Measurements from ENCODE around the gene HRAS.

Gene HRAS

DNA sequence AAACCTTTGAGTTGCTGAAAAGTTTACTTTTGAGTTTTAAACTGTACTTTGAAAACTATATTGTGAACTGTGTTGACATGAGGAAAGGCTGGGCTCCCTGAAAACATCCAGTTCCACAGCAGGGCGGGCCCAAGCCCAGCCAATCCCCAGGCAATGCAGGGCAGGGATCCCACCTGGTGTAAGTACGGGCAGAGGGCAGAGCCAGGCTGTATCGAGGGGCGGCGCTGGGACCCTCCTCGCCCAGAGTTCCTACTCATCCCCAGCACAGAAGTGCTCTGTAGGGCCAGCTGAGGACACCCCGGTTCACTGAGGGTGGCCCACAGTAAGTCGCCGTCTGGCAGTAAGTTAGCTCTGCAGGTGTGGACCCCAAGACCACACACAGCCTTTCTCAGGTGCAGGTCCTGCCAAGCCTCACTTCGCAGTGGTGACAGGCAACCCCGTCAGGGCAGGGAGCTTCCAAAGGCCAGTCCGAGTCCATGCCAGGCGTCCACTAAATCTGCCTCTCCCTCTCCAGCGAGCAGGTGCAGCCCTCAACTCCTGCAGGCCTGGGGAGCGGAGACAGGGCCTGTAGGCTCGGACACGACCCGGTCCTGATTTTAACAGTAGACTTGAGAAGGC is 31.7 kb upstream of the HRAS start:
- no peak for DNase-seq

DNA sequence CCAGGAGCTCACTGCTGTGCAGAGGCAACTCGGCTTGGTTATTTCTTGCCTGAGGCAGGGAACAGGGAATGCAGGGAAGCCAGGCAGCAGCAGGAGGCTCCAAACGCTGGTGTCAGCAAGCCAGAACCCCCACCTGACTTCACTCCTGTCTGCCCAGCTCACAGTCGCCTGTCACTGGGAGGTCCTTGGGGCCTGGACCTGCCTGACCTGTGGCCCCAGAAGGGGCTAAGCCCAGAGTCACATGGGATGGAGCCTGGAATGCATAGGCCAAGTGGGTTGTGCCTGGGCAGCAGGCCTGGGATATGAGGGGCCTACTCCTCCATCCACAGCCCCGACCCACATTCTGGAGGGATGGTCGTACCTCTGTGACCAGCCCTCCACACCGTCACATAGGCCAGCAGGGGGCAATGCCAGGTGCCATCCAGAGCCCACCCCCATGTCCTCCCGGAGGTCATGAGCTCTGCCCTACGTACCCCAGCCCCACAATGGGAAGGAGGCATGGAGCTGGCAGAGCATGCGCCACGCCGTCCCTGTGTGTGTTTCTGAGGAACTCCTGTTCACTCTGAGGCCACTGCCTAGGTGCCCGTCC is 30.6 kb upstream of the HRAS start:
- no peak for DNase-seq

DNA sequence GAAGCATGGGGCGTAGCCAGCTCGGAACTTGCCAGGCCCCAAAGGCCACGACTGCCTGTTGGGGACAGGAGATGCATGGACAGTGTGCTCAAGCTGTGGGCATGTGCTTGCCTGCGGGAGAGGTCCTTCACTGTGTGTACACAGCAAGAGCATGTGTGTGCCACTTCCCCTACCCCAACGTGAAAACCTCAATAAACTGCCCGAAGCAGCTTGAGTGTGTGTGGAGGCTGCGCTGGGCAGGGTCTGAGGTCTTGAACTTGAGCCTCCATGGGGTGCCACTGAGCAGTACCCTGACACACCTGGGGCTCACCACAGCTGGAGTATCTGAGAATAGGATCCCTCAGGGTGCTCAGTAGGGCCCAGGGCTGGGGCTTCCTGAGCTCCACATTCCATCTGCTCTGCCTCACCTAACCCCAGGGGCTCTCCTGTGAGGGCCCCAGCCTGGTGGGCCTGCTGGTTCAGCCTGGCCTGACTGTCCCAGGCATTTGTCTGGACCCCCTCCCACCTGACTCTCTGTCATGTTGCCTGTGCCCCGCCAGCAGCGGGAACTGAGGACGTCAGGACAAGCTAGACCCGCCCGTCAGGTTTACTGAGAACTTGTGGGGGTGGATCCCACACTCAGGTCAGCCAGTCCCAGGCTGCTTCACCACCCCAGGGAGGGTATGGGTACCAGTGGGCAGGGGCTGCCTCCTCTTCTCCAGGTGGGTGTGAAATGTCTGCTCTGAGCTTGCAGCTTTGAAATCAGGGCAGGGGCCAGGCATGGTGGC is 28.6 kb upstream of the HRAS start:
- no peak for DNase-seq

DNA sequence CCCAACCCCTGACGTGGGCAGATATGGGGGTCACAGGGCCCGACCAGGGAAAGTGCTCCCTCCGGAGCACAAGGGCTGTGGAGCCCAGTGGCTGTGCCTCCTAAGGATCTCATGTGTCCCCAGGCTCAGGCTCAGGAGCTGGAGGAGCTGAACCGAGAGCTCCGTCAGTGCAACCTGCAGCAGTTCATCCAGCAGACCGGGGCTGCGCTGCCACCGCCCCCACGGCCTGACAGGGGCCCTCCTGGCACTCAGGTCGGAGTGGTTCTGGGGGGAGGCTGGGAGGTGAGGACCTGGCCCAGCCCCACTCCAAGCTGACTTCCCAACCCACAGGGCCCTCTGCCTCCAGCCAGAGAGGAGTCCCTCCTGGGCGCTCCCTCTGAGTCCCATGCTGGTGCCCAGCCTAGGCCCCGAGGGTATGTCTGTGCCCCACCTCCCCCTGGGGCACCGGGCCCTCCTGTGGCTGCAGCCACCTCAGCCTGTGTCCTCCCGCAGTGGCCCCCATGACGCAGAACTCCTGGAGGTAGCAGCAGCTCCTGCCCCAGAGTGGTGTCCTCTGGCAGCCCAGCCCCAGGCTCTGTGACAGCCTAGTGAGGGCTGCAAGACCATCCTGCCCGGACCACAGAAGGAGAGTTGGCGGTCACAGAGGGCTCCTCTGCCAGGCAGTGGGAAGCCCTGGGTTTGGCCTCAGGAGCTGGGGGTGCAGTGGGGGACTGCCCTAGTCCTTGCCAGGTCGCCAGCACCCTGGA is 27.9 kb upstream of the HRAS start:
- no peak for DNase-seq

DNA sequence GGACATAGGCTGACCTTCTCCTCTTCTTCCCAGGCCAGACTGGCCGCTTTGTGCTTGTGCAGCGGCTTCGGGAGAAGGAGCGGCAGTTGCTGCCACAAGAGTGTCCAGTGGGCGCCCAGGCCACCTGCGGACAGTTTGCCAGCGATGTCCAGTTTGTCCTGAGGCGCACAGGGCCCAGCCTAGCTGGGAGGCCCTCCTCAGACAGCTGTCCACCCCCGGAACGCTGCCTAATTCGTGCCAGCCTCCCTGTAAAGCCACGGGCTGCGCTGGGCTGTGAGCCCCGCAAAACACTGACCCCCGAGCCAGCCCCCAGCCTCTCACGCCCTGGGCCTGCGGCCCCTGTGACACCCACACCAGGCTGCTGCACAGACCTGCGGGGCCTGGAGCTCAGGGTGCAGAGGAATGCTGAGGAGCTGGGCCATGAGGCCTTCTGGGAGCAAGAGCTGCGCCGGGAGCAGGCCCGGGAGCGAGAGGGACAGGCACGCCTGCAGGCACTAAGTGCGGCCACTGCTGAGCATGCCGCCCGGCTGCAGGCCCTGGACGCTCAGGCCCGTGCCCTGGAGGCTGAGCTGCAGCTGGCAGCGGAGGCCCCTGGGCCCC is 26.8 kb upstream of the HRAS start:
- DNase-seq, result no peak

DNA sequence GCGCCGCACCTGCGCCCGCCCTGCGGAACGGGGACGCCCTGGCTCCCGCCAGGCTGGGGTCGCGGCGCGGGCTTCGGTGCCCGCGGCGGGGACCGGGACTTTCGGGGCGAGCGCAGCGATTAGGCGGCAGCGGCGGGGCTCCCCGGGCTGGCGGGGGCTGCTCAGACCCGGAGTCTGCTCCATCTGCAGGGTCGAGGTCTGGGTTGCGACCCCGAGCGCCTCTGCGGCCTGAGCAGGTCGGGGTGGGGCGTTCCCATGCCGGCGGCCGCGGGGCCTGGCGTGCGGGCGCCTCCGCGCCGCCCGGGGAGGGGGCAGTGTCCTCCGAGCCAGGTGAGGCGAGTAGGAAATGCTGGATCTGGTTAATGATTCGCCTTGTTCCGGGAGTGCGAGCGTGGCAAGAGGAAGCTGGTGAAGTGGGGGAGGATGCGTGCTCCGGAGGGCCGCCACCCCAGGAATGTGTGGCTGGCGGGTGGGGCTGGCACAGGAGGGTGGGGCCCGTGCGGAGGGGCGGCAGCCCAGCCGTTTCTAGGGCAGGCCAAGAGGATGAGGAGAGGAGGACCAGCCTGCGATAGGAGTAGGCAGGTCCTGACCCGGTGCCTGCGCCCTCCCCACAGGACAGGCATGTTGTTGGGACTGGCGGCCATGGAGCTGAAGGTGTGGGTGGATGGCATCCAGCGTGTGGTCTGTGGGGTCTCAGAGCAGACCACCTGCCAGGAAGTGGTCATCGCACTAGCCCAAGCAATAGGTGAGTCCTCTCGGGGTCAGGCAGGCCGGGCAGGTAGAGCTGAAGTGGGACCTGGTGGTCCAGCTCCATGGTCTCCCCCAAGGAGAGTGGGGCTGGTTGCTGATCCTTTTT is 26.0 kb upstream of the HRAS start:
- DNase-seq, result no peak

DNA sequence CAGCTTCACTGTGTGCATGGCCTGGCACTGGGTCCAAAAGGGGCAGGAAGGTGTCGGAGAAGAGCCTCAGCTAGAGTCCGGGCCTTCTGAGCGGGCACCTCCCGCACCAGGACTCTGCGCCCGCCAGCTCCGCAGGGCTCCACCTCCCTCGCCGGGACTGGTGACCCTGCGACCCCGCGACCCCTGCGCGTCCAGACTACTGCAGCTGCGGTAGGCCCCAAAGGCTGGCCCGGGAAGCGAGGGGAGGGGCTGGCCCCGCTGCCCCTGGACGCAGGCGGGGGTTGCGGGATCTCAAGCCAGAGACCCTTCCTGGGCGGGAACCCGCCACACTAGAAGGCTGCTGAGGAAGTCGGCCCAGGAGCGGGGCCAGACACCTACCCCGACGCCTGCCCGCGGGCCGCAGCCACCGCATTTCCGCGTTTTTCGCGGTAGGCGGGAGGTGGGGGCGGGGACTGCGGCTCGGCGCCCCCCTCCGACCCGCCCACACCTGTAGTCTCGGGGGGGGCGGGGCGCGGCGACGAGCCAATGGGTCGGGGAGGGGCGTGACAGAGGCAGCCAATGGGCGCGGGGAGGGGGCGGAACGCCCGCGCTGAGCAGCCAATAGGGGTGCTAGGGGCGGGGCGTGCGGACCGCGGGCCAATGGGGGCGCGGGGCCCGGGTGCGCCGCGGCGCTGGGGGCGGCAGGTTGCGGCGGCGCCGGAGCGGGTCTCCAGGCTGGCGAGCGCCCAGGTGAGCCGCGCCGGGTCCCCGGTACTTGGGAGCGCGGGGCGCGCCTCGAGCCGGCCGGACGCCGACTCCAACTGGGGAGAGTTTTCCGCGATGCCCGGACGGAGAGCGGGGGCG is 25.1 kb upstream of the HRAS start, which contains the start of the genes LMNTD2 and RASSF7:
LMNTD2 (minus strand) TSS at position 434 of the 843 bp plus-strand sequence; CDS start at position 412, 22 bp downstream.
RASSF7 (plus strand) TSS at position 666 of the 843 bp plus-strand sequence. CDS start 799 bp downstream, outside the sequence.
- peak; percentile 65 for DNase-seq

DNA sequence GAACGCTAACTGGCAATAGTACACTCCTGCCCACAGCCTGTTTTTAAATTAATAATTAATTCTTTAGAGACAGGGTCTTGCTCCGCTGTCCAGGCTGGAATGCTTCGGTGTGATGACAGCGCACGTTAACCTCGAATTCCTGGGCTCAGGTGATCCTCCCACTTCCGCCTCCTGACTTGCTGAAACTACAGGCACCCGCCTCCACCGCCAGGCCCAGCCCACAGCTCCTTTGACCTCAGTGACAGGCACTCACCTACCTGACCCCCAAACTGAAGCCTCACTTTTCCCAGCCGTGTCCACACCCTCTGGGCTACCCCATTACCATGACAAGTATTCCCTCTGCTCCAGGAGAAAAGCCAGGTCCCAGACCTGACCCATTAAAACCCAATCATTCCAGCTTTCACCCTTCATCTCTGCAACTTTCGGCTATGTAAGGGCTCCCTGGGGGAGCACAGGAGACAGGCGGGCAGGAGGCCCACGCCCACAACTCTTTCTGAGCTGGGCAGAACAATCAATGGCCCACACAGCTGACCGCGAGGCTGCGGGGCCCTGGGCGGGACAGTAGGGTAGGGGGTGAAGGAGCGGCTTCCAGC is 24.4 kb upstream of the HRAS start:
- DNase-seq, result no peak

DNA sequence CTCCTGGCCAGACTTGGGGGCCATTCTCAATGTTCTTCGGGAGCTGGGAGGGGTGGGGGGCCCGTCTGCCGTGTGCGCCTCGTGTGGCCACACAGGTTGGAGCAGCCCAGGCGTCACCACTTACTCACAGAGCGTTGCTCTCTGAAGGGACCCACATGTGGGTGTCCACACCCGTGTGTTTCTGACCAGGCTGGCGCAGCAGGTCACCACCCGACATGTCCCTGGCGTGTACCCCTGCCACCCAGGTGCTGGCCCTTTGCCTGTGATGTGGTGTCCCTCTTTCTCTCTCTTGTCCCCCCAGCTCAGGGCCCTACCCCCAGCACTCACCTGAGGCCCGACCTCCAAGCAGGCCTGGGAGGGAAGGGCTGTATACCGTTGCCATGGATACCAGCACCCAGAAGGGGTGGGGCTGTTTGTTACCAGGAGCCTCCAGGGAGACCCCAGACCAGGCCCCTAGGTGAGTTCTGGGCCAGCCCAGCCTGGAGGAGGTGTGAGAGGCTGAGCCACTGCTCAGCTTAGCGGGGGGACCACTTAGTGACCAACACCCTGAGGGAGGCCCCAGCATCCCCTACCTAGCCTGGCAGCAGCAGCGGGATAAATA is 23.7 kb upstream of the HRAS start:
- no peak for DNase-seq

DNA sequence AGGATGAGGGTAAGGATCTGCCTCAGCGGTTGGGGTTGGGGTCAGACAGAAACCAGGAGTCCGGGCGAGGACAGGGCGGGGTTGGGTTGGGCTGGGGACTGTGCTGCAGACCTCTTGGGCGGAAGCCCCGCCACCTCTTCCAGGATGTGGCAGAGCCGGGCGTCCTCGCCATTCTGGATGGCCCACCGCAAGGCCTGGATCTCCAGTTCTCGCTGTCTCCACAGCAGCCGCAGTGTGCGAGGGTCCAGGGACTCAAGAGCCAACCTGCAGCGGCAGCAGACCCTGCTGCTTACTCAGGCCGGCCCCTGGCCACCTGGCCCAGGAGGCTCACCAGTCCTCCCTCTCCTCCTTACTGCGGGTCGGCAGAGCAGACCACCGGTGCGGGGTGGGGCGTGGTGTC is 23.1 kb upstream of the HRAS start:
- no peak for DNase-seq

DNA sequence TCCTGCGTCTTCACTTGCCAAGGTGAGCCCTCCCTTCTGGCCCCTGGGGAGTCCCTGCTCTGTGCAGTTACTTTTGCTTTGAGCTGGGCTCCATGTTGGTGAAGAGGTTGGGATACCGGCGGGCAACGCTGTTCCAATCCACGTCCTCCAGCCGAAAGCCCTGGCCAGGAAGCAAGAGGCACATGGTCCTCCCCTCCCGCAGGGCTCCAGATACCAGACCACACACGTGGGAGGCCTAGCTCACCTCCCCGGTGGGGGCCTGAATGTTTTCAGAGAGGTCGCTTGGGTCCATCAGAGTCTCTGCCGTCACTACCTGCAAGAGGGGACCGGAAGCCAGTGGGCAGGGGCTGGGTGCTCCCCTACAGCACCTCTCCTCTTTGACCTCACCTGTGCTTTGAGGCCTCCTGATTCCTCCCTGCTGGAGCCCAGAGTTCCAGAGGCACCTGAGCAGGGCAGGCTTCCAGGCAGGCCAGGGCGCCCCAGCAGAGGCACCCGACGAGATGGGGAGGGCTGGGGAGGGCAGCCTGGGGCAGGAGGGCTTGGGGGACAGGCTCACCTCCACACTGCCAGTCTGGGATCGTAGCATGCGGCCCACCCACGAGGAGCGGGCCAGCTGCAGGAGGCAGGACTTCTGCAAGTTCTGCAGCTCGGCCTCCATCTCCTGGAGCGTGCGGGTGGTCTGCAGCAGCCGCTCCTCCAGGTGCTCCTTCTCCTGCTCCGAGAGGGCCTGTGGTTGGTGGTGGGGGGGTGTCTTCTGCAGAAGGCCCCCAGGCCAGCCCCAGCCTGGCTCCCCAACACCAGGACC is 22.2 kb upstream of the HRAS start:
- DNase-seq, result no peak

DNA sequence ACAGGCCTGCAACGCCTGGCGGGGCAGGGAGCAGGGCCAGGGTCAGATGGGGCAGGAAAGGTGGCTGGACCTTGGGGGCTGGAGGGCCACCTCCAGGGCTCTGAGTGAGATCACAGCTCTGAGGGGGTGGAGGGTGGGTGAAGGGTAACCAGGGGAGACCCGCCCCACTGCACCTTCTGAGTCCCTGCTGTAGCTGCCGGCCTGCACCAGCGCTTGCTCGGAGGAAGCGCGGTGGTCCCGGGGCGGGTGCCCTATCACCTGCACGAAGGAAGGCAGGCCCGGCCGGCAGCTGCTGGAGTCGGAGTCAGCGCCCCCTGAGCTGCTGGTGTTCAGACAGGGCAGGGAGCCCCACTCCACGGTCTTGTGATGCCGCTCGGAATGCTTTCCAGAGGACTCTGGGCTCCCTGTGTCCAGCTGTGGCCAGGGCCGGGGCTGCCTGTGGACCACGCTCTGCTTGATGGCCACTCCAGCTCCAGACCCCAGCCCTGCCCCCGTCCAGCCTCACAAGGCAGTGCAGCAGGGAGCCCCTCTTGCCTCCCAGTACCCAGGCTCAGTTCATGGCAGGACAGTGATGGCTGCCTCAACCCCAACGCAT is 21.4 kb upstream of the HRAS start:
- DNase-seq, result no peak

DNA sequence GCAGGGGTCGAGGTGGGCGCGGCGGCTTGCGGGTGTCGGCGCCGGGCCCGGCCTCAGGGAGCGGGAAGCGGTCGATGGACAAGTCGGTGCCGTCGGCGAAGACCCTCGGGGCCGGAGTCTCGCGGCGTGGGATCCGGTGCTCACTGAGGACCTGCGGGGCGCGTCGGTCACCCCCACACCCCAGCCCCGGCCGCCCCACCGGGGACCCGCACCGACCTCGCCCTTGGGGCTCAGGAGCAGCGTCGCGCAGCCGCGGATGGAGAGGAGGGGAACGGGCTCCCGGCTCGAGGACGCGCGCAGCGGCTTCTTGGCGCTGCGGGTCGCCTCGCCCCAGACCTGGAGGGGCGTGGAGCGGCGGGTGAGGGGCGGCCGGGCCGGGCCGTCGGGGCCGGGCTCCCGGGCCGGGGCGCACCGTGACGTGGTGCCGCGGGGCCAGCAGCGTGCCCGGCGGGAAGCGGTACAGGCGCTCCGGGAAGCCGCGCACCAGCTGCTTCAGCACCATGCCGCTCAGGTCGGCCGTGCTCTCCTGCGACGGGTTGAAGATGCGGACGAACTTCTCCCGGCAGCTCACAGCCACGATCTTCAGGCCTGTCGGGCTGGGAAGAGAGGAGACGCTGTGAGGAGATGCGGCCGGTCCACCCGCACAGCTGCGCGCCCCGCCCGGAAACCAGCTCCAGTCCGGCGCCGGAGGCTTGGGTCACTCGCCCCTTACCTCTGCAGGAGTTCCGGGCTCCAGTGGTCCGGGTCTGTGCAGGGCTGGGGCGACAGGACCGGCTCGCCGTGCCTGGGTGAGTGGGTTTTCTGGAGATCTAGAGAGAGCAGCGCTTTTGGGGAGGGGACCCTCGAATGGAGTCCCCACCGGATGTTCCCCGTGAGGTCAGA is 20.6 kb upstream of the HRAS start:
- DNase-seq, result no peak

DNA sequence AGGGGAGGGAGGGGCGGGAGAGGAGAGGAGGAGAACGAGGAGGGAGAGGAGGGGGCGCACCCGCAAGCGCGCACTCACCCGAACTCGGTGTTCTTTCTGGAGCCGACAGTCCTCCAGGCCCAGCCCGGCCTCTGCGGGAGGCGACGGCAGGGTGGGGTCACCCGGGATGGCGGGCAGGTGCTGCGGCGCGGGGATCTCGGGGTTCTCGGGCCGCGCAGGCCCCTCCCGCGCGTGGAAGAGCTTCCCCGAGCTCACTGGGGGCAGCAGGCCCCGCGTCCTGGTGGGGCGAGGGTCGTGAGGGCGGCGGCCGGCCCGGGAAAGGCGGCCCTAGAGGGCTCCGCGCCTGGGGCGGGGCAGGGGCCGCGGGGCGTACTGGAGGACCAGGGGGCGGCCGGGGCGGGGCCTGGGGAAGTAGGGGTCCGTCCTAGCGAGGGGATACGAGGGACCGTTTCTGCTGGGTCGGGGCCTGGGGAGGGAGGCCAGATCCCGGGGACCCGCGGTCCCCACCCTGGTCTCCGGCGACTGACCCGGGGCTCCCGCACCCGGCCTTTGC is 19.9 kb upstream of the HRAS start:
- no peak for DNase-seq

DNA sequence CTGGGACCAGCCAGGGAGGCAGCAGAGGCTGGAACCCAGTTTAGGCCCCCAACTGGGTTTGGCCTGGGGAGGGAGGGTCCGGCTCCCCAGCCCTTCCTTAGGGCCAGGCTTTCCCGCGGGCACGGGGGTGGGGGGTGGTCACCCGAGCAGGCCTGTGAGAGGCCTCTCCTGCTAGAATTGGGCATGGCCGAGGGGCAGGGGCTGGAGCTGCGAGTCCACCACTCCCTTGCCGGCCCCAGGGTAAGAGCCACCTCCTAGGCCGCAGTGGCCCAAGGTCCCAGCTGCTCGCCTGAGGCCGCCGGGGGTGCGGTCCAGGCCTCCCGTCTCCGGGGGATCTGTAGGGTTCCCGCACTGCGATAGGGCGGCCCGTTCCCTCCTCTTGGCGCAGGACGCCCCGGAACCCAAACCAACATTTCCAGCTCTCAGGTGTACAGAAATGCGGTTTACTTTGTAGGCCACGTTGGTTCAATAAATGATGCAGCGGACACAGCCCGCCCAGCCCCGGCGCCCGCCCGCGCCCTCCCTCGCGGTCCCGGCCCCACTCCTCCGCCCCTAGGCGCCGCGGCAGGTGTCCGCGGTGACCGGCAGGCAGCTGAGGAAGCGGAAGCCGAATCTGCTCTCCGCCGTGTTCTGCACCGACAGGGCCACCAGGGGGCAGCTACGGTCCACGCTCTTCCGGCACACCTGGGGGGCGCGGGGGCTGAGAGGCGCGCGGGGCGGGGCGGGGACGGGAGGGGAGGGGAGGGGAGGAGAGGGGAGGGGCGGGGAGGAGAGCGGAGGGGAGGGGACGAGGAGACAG is 19.3 kb upstream of the HRAS start:
- DNase-seq, result peak; percentile 23

DNA sequence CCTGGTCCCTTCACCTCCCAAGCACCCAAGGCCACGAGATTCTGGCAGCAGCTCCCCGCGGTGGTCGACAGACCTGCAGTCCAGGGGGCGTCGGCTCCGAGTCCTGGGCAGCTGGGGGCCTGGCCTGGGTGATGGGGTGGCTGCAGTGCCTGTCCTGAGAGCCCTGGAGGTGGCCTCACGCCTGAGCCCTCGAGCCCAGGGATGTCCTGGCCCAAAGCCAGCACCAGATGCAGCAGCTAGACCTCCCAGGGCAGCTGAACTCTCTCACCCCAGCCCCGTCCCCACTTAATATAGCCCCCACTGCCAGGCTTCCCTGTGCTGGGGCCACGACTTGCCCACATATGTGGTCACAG is 18.6 kb upstream of the HRAS start:
- DNase-seq, result no peak
